Tibial artery (tissue), 4 donors: ENCODE data around the gene CTAGE1.
"Not testable (repeated sequence)": the region's sequence is repeated elsewhere in the genome, so short reads cannot be mapped to it uniquely, and the experiment has no call there.

Experiments used
- DNase-seq, 2 donors: peaks; one replicate each; pipeline ENCODE4 v3.0.0-alpha.2; 2019
- H3K27ac ChIP-seq, 2 donors: fragments of 200-600 bp; sonication (generic) in 1 of 2; 1 replicate in 1 of 2; 2 replicates in 1 of 2; pipeline ENCODE4 v1.5.1; 2018 to 2019; ENCODE audit warnings: mild to moderate bottlenecking in 1 of 2
- H3K27me3 ChIP-seq, 2 donors: fragments of 200-600 bp; sonication (generic) in 1 of 2; one replicate each; pipeline versions ENCODE4 v1.5.1 to v1.6.0; 2016 to 2019
- H3K36me3 ChIP-seq, 3 donors: fragments of 200-600 bp; sonication (generic) in 2 of 3; one replicate each; pipeline ENCODE4 v1.5.1; 2016 to 2019; ENCODE audit warnings: mild to moderate bottlenecking in 2 of 3
- H3K4me1 ChIP-seq, 4 donors: fragments of 200-600 bp; sonication (generic) in 2 of 4; 1 replicate in 3 of 4; 2 replicates in 1 of 4; pipeline ENCODE4 v1.5.1; 2016 to 2019
- H3K4me3 ChIP-seq, 2 donors: fragments of 200-600 bp; sonication (generic) in 1 of 2; 1 replicate in 1 of 2; 2 replicates in 1 of 2; pipeline ENCODE4 v1.5.1; 2018 to 2019; ENCODE audit warnings: mild to moderate bottlenecking in 2 of 2
- H3K9me3 ChIP-seq, 3 donors: fragments of 200-600 bp; sonication (generic) in 1 of 3; one replicate each; pipeline ENCODE4 v1.5.1; 2016 to 2019
- intact Hi-C: fragments of 100-400 bp; cut with DNase I; formaldehyde crosslinking; loops from one replicate; pipeline ENCODE4 v1.15.0; 2023; ENCODE audit warnings: low total_unique reads
- TF ChIP-seq, protein P1 (sequence below), 2 experiments: fragments of 200-600 bp in 1 of 2; fragments of 450-650 bp in 1 of 2; IDR thresholded peaks; one replicate each; pipeline ENCODE4 v1.5.1; 2017 to 2019; ENCODE audit warnings: antibody characterized with exemption in 2 of 2, mild to moderate bottlenecking in 1 of 2, moderate library complexity in 1 of 2

The CTAGE1 gene

DNA sequence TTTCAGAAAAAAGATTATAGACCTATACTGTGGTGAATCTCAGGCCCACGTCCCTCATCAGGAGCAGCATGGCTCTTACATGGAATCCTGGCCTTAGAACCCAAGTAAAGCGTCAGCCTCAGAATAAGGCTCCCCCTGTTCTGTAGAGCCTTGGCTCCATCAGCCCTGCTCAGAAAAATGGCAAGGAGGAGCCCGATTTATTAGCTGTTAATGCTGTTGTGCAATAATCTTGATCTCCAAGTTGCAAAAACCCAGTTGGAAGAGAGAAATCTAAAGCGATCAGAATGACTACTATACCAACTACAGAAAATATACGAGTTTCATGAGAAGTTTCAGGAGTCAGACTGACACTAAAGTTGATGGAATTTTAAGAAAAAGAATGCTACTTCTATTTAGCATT lies 35.6 kb upstream of the CTAGE1 start:
- intact Hi-C loops, result no loop called here

DNA sequence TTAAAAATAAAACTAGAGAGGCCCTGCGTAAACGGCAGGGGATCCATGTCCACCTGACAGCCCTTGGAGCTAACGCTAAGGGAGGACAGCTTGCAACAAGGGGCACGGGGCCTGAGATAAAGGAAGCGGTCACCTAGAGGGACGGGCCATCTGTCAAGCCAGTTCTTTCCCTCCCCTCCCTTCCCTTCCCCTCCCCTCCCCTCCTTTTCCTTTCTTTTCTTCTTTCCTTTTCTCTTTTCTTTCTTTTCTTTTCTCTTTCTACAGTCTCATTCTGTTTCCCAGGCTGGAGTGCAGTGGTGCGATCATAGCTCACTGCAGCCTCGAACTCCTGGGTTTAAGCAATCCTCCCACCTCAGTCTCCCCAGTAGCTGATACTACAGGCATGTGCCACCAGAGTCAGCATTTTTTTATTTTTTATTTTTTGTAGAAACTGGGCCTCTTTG lies 34.5 kb upstream of the CTAGE1 start:
- peaks cover 0 to 8% (median 5%) of the 10 kb centered on the region in 3 donors for H3K9me3 ChIP-seq
- H3K27ac ChIP-seq, result peak overlapping the region; percentile 69 to 73
- no peaks in the 10 kb centered on the region for H3K36me3 ChIP-seq
- H3K4me3 ChIP-seq, result no peak overlapping the region
- no peak for DNase-seq
- TF ChIP-seq, protein P1, sequence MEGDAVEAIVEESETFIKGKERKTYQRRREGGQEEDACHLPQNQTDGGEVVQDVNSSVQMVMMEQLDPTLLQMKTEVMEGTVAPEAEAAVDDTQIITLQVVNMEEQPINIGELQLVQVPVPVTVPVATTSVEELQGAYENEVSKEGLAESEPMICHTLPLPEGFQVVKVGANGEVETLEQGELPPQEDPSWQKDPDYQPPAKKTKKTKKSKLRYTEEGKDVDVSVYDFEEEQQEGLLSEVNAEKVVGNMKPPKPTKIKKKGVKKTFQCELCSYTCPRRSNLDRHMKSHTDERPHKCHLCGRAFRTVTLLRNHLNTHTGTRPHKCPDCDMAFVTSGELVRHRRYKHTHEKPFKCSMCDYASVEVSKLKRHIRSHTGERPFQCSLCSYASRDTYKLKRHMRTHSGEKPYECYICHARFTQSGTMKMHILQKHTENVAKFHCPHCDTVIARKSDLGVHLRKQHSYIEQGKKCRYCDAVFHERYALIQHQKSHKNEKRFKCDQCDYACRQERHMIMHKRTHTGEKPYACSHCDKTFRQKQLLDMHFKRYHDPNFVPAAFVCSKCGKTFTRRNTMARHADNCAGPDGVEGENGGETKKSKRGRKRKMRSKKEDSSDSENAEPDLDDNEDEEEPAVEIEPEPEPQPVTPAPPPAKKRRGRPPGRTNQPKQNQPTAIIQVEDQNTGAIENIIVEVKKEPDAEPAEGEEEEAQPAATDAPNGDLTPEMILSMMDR (IDR thresholded peaks at IDR 0.05), result no peak
- intact Hi-C loops, result no loop called here
- H3K27me3 ChIP-seq, result no peaks in the 10 kb centered on the region
- H3K4me1 ChIP-seq, result peaks cover 0 to 14% (median 6%) of the 10 kb centered on the region in 4 donors

More for the DNA sequence above, 35.6 kb upstream of the CTAGE1 start:
- H3K36me3 ChIP-seq, result no peaks in the 10 kb centered on the region
- H3K4me3 ChIP-seq, result no peak overlapping the region
- TF ChIP-seq, protein P1 (IDR thresholded peaks at IDR 0.05), result no peak
- H3K27me3 ChIP-seq, result no peaks in the 10 kb centered on the region
- no peak for DNase-seq
- H3K4me1 ChIP-seq, result peaks cover 0 to 14% (median 6%) of the 10 kb centered on the region in 4 donors
- H3K27ac ChIP-seq, result no peak overlapping the region
- peaks cover 0 to 8% (median 5%) of the 10 kb centered on the region in 3 donors for H3K9me3 ChIP-seq

DNA sequence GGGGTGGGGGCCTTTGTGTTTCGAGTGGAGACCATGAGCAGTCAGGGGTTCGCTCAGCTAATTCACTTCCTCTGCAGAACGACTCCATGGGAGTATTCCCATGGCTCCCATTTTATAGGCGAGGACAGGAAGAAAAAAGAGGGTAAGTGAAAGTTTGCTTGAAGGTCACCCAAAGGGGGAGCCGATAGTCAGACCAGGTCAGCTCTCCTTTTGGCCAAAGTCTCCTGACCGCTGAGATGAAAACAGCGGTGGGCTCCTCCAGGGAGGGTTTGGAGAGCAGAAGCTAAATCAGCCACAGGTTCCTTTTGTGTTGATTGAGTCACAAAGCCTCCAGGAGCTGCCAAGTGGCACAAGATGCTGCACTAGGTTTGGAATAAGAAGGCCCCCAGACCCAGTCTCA lies 34.1 kb upstream of the CTAGE1 start:
- Histone ChIP-seq H3K9me3 (peaks cover 0 to 8% (median 5%) of the 10 kb centered on the region in 3 donors), H3K4me3 (no peak overlapping the region), H3K27me3 (no peaks in the 10 kb centered on the region), H3K4me1 (peaks cover 0 to 14% (median 6%) of the 10 kb centered on the region in 4 donors), H3K27ac (peak overlapping the region; percentile 69 to 73), H3K36me3 (no peaks in the 10 kb centered on the region)
- TF ChIP-seq, protein P1 (IDR thresholded peaks at IDR 0.05), result no peak
- intact Hi-C loops, result no loop called here
- no peak for DNase-seq

DNA sequence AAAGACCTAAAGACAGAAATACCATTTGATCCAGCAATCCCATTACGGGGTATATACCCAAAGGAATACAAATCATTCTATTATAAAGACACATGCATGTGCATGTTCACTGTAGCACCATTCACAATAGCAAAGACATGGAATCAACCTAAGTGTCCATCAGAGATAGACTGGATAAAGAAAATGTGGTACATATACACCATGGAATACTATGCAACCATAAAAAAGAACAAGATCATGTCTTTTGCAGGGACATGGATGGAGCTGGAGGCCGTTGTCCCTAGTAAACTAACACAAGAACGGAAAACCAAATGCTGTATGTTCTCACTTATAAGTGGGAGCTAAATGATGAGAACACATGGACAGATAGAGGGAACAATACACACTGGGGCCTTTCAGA lies 33.1 kb upstream of the CTAGE1 start:
- H3K36me3 ChIP-seq, H3K9me3 ChIP-seq, H3K27ac ChIP-seq, H3K4me3 ChIP-seq, H3K27me3 ChIP-seq, DNase-seq, intact Hi-C loops: not testable (repeated sequence)
- H3K4me1 ChIP-seq, result peaks cover 0 to 14% (median 6%) of the 10 kb centered on the region in 4 donors

DNA sequence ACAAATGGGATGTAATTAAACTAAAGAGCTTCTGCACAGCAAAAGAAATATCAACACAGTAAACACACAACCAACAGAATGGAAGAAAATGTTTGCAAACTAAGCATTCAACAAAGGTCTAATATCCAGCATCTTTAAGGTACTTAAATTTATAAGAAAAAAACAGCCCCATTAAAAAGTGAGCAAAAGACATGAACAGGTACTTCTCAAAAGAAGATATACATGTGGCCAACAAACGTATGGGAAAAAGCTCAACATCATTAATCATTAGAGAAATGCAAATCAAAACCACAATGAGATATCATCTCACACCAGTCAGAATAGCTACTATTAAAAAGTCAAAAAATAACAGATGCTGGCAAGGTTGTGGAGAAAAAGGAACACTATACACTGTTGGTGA lies 32.6 kb upstream of the CTAGE1 start:
- intact Hi-C loops, H3K36me3 ChIP-seq: not testable (repeated sequence)
- H3K4me1 ChIP-seq, result peaks cover 0 to 14% (median 6%) of the 10 kb centered on the region in 4 donors

DNA sequence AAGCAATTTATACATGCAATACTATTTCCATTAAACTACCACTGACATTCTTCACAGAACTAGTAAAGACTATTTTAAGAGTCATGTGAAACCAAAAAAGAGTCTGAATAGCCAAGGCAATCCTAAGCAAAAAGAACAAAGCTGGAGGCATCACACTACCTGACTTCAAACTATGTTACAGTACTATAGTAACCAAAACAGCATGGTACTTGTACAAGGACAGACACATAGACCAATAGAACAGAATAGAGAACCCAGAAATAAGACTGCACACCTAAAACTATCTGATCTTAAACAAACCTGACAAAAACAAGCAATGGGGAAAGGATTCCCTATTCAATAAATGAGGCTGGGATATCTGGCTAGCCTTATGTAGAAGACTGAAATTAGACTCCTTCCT lies 32.0 kb upstream of the CTAGE1 start:
- intact Hi-C loops, H3K4me3 ChIP-seq: not testable (repeated sequence)
- peaks cover 0 to 14% (median 6%) of the 10 kb centered on the region in 4 donors for H3K4me1 ChIP-seq

More for the DNA sequence above, 32.6 kb upstream of the CTAGE1 start:
- DNase-seq, H3K27me3 ChIP-seq, H3K9me3 ChIP-seq, H3K4me3 ChIP-seq, H3K27ac ChIP-seq: not testable (repeated sequence)

DNA sequence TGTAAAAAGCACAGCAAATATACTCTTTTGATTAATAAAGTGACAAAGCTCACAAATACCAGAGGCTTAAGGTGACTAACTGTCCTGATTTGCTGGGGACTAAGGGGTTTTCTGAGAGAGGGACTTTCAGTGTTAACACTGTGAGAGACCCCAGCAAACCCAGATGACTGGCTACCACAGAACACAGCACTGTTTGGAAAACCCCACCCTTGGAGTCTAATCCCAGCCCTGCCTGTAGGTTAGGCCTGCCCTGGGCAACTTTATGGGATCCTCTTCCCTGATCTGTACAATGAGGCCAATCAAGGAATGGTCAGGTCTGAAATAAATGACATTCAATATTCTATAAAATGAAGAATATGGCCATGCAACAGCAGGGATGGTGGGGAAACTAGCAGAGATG lies 30.5 kb upstream of the CTAGE1 start:
- no peaks in the 10 kb centered on the region for H3K36me3 ChIP-seq
- H3K27me3 ChIP-seq, result no peaks in the 10 kb centered on the region
- H3K9me3 ChIP-seq, result peaks cover 0 to 8% (median 5%) of the 10 kb centered on the region in 3 donors
- H3K4me1 ChIP-seq, result peaks cover 0 to 14% (median 6%) of the 10 kb centered on the region in 4 donors
- H3K27ac ChIP-seq, result no peak overlapping the region
- no peak for DNase-seq
- no peak overlapping the region for H3K4me3 ChIP-seq
- intact Hi-C loops, result no loop called here
- TF ChIP-seq, protein P1 (IDR thresholded peaks at IDR 0.05), result no peak

More for the DNA sequence above, 32.0 kb upstream of the CTAGE1 start:
- H3K9me3 ChIP-seq, H3K27ac ChIP-seq, H3K27me3 ChIP-seq, H3K36me3 ChIP-seq, DNase-seq: not testable (repeated sequence)
